Trophoblast cell (in vitro differentiated cells and primary cell): ENCODE results near the gene ANKRD6.
A peak's percentile ranks its signal among the peaks of the same experiment; 100 is the strongest.

Experiments
- DNase-seq, 2 donors: peaks; one replicate each; pipeline ENCODE4 v3.0.0-alpha.2; 2016
- H2AFZ ChIP-seq: 2 replicates; pipeline ENCODE4 v1.6.1; 2013; ENCODE audit warnings: low read length, moderate library complexity, mild to moderate bottlenecking; ENCODE audit not compliant: insufficient read depth, poor library complexity
- H2AK5ac ChIP-seq: 2 replicates; pipeline ENCODE4 v1.6.1; 2013; ENCODE audit warnings: mild to moderate bottlenecking, low read length
- H2BK120ac ChIP-seq: 2 replicates; pipeline ENCODE4 v1.6.1; 2013; ENCODE audit warnings: low read length, mild to moderate bottlenecking, moderate library complexity; ENCODE audit not compliant: insufficient read depth, poor library complexity
- H2BK12ac ChIP-seq: 2 replicates; pipeline ENCODE4 v1.6.1; 2013; ENCODE audit warnings: mild to moderate bottlenecking, low read length, moderate library complexity
- H2BK5ac ChIP-seq: 2 replicates; pipeline ENCODE4 v1.6.1; 2013; ENCODE audit warnings: low read length, low read depth, moderate library complexity, mild to moderate bottlenecking; ENCODE audit not compliant: poor library complexity
- H3K14ac ChIP-seq: 2 replicates; pipeline ENCODE4 v1.6.1; 2013; ENCODE audit warnings: mild to moderate bottlenecking, low read length
- H3K18ac ChIP-seq: 2 replicates; pipeline ENCODE4 v1.6.1; 2013; ENCODE audit warnings: mild to moderate bottlenecking, low read length
- H3K23ac ChIP-seq: 2 replicates; pipeline ENCODE4 v1.6.1; 2013; ENCODE audit warnings: low read length
- H3K27ac ChIP-seq: 2 replicates; pipeline ENCODE4 v1.5.1; 2013; ENCODE audit warnings: low read depth, mild to moderate bottlenecking, inconsistent platforms, low read length, moderate library complexity
- H3K27me3 ChIP-seq: 2 replicates; pipeline ENCODE4 v1.6.1; 2013; ENCODE audit warnings: inconsistent platforms, mild to moderate bottlenecking, low read length, moderate library complexity; ENCODE audit not compliant: insufficient read depth
- H3K36me3 ChIP-seq, 2 experiments: 1 replicate in 1 of 2; 2 replicates in 1 of 2; pipeline ENCODE4 v1.6.1; 2013; ENCODE audit warnings: low read length in 2 of 2, mild to moderate bottlenecking in 2 of 2, moderate library complexity in 1 of 2; ENCODE audit not compliant: insufficient read depth in 2 of 2, control insufficient read depth in 1 of 2
- H3K4ac ChIP-seq: 2 replicates; pipeline ENCODE4 v1.6.1; 2013; ENCODE audit warnings: low read depth, mild to moderate bottlenecking, low read length, moderate library complexity
- H3K4me1 ChIP-seq, 2 experiments: 1 replicate in 1 of 2; 2 replicates in 1 of 2; pipeline ENCODE4 v1.6.1; 2013; ENCODE audit warnings: low read length in 2 of 2, mild to moderate bottlenecking in 2 of 2, moderate library complexity in 1 of 2; ENCODE audit not compliant: insufficient read depth in 2 of 2, control insufficient read depth in 1 of 2
- H3K4me2 ChIP-seq: 2 replicates; pipeline ENCODE4 v1.6.1; 2013; ENCODE audit warnings: inconsistent platforms, mild to moderate bottlenecking, low read length, moderate library complexity
- H3K4me3 ChIP-seq: 2 replicates; pipeline ENCODE4 v1.5.1; 2013; ENCODE audit warnings: mild to moderate bottlenecking, low read depth, low read length, inconsistent platforms
- H3K79me1 ChIP-seq: one replicate; pipeline ENCODE4 v1.6.1; 2013; ENCODE audit warnings: low read length
- H3K79me2 ChIP-seq: 2 replicates; pipeline ENCODE4 v1.6.1; 2013; ENCODE audit warnings: low read length, mild to moderate bottlenecking; ENCODE audit not compliant: control insufficient read depth, insufficient read depth, poor library complexity
- H3K9ac ChIP-seq: 2 replicates; pipeline ENCODE4 v1.6.1; 2013; ENCODE audit warnings: mild to moderate bottlenecking, low read length
- H3K9me3 ChIP-seq: 2 replicates; pipeline ENCODE4 v1.6.1; 2013; ENCODE audit warnings: low read depth, mild to moderate bottlenecking, control low read depth, inconsistent platforms, low read length; ENCODE audit not compliant: insufficient read depth
- H4K12ac ChIP-seq: 2 replicates; pipeline ENCODE4 v1.6.1; 2013; ENCODE audit warnings: low read depth, mild to moderate bottlenecking, low read length, moderate library complexity
- H4K8ac ChIP-seq: 2 replicates; pipeline ENCODE4 v1.6.1; 2013; ENCODE audit warnings: low read depth, mild to moderate bottlenecking, low read length, moderate library complexity
- H4K91ac ChIP-seq: one replicate; pipeline ENCODE4 v1.6.1; 2013; ENCODE audit warnings: low read depth, mild to moderate bottlenecking, low read length, moderate library complexity
- WGBS: extraction: QIAGEN DNeasy Blood & Tissue Kit; methylation state at CpG from one replicate; pipeline ENCODE4 v1.1.7; 2013; ENCODE audit warnings: missing lambda C conversion rate; ENCODE audit not compliant: insufficient read length, insufficient coverage; ENCODE audit errors: extremely low coverage; 5-methylcytosine and 5-hydroxymethylcytosine counted together

Gene ANKRD6

DNA sequence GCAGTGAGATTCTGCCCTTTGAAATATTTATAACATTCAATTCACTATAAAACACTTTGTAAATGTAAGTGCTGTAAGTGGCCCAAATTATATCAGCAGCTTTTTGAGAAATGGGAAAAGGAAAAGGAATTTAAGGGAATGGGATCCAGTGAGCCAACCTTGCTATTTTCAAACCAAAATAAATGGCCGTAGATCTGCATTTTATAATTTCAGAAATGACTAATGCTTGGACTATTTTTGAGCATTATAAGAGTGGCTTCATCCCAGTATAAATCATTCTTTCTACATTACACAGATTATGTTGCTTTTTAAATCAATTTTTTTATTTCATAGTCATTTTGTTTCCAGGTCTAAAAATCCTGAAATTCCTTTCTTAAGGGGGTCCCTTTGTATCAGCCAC lies 49.2 kb downstream of the ANKRD6 start:
- Histone ChIP-seq H4K8ac (no peak overlapping the region), H3K9ac (no peak overlapping the region), H2AFZ (no peak overlapping the region), H3K4me1 (peaks cover 4 to 7% of the 10 kb centered on the region in 2 experiments), H3K18ac (no peak overlapping the region), H3K27ac (no peak overlapping the region), H3K4me3 (no peak overlapping the region), H2BK5ac (no peak overlapping the region), H3K23ac (no peak overlapping the region), H3K79me2 (peaks cover 2% of the 10 kb centered on the region), H2AK5ac (no peak overlapping the region), H3K36me3 (no peaks in the 10 kb centered on the region), H3K9me3 (peaks cover 2% of the 10 kb centered on the region), H4K91ac (no peak overlapping the region), H3K14ac (no peak overlapping the region), H2BK120ac (no peak overlapping the region), H3K4me2 (no peak overlapping the region), H2BK12ac (no peak overlapping the region), H4K12ac (no peak overlapping the region), H3K4ac (no peak overlapping the region), H3K27me3 (no peaks in the 10 kb centered on the region), H3K79me1 (no peaks in the 10 kb centered on the region)
- WGBS, result no CpG with 5 or more reads among the region's 1 CpG
- DNase-seq, result peak in 1 of 2 donors; percentile 30

DNA sequence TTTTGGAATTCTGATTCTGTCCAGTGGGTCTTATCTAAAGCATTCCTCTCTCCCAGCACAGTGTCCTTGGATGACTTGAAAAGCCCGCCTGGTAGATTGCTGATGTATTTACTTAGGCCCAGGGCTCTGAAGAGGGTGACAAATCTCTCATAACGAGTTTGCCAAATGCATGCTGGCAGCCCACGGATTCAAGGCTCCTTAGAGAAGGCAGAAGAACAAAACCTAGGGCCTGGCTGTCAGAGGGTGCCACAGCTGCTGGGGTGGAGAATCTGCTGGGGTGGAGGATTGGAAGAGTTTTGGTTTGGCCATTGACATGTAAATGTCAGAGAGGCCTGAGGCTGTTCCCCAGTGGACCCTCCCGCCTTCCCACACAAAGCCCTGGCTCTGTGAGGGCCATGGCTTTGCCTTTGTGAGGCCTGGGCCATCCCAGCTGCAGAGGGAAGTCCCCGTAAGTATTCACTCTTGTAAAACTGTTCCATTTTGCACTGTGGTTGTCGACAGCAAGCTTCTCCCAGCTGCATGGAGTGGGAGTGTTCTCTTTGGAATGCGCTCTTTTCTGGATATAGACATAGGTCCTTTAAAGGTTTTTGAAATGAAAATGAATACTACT lies 50.3 kb downstream of the ANKRD6 start:
- H3K27ac ChIP-seq, result peak overlapping the region; percentile 42
- H3K4ac ChIP-seq, result no peak overlapping the region
- no peak overlapping the region for H3K18ac ChIP-seq
- no peak overlapping the region for H3K14ac ChIP-seq
- no peak overlapping the region for H3K9ac ChIP-seq
- H2BK12ac ChIP-seq, result no peak overlapping the region
- H3K79me1 ChIP-seq, result no peaks in the 10 kb centered on the region
- H3K4me2 ChIP-seq, result peak overlapping the region; percentile 25
- no peak overlapping the region for H4K12ac ChIP-seq
- H3K23ac ChIP-seq, result no peak overlapping the region
- H4K8ac ChIP-seq, result no peak overlapping the region
- H3K4me1 ChIP-seq, result peaks cover 4 to 7% of the 10 kb centered on the region in 2 experiments
- no peak overlapping the region for H2BK120ac ChIP-seq
- H3K27me3 ChIP-seq, result no peaks in the 10 kb centered on the region
- no peak overlapping the region for H2AK5ac ChIP-seq
- H4K91ac ChIP-seq, result no peak overlapping the region
- peaks cover 2% of the 10 kb centered on the region for H3K79me2 ChIP-seq
- H3K4me3 ChIP-seq, result no peak overlapping the region
- peak; percentile 94 to 96 for DNase-seq
- WGBS, result no CpG with 5 or more reads among the region's 7 CpGs
- H3K9me3 ChIP-seq, result peaks cover 2% of the 10 kb centered on the region
- peaks cover 0 to 1% of the 10 kb centered on the region in 2 experiments for H3K36me3 ChIP-seq
- H2AFZ ChIP-seq, result no peak overlapping the region
- H2BK5ac ChIP-seq, result no peak overlapping the region

DNA sequence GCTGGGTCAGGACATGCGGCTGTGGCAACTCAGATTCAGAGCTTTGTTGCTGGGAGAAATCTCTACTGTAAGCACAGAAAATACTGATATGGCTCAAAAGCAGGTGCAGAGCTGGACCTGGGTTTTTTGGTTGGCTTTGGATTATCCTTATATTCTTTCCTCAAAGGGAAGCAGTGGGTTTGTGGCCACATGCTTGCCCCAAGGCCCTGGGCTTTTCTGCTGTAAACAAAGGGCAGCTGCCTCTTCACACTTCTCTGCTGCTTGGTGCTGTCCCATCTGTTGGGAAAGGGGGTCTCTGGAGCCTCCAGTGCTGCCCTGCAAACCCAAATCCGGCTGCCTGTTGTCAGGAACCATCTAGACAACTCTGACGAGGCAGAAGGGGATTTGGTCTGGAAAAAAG lies 52.4 kb downstream of the ANKRD6 start:
- Histone ChIP-seq H3K4me1 (peaks cover 4 to 7% of the 10 kb centered on the region in 2 experiments), H2BK120ac (no peak overlapping the region), H2AFZ (no peak overlapping the region), H4K91ac (no peak overlapping the region), H3K79me1 (no peaks in the 10 kb centered on the region), H3K4ac (no peak overlapping the region), H3K23ac (no peak overlapping the region), H3K4me3 (no peak overlapping the region), H3K9ac (no peak overlapping the region), H2BK5ac (no peak overlapping the region), H2BK12ac (no peak overlapping the region), H3K27me3 (no peaks in the 10 kb centered on the region), H3K18ac (no peak overlapping the region), H3K9me3 (peaks cover 2% of the 10 kb centered on the region), H3K36me3 (peaks cover 0 to 4% of the 10 kb centered on the region in 2 experiments), H3K79me2 (peaks cover 2% of the 10 kb centered on the region), H4K12ac (no peak overlapping the region), H4K8ac (no peak overlapping the region), H3K4me2 (no peak overlapping the region), H2AK5ac (no peak overlapping the region), H3K14ac (no peak overlapping the region), H3K27ac (no peak overlapping the region)
- no CpG with 5 or more reads among the region's 3 CpGs for WGBS
- DNase-seq, result no peak

DNA sequence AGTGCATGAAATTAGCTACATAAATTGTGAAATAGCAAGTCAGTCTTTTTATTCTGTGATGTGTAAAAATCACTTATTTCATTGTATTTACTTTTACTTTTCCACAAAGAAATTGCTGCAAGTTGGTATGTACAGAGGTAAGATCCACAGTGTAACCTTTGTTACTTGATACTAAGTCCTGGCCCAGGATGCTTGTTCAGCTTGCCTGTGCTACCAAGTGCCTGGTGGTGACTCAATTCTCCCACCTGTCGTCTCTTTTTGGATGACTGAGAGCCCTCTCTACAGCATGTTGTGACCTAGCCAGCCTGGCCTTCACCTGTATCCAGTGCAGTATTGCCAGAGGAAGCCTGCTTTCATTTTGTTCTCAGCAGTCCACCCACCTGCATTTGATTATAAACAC lies 54.9 kb downstream of the ANKRD6 start:
- Histone ChIP-seq H2BK12ac (no peak overlapping the region), H3K4me1 (peaks cover 10 to 19% of the 10 kb centered on the region in 2 experiments), H3K23ac (no peak overlapping the region), H4K91ac (no peak overlapping the region), H3K4ac (no peak overlapping the region), H3K4me2 (no peak overlapping the region), H3K9ac (no peak overlapping the region), H2AK5ac (no peak overlapping the region), H2BK5ac (no peak overlapping the region), H2BK120ac (no peak overlapping the region), H3K27me3 (no peaks in the 10 kb centered on the region), H4K8ac (no peak overlapping the region), H3K9me3 (no peaks in the 10 kb centered on the region), H3K4me3 (no peak overlapping the region), H3K14ac (no peak overlapping the region), H4K12ac (no peak overlapping the region), H3K36me3 (peaks cover 0 to 4% of the 10 kb centered on the region in 2 experiments), H3K18ac (no peak overlapping the region), H2AFZ (no peak overlapping the region), H3K79me1 (no peaks in the 10 kb centered on the region), H3K79me2 (peaks cover 2% of the 10 kb centered on the region), H3K27ac (no peak overlapping the region)
- WGBS, result no CpG with 5 or more reads among the region's 1 CpG
- DNase-seq, result no peak
